Breast epithelium (tissue), 3 donors: ENCODE measurements around the gene ARHGEF19.

Source experiments
- CTCF ChIP-seq, 3 donors: fragments of 450-650 bp; IDR thresholded peaks; one replicate each; pipeline ENCODE4 v1.5.1; 2016 to 2017; ENCODE audit warnings: antibody characterized with exemption in 3 of 3, mild to moderate bottlenecking in 3 of 3, moderate library complexity in 3 of 3
- POLR2A ChIP-seq: fragments of 450-650 bp; IDR thresholded peaks from one replicate; pipeline ENCODE4 v1.6.1; 2016; ENCODE audit warnings: antibody characterized with exemption, mild to moderate bottlenecking, moderate library complexity
- POLR2AphosphoS5 ChIP-seq, 3 donors: sonication (generic); formaldehyde crosslinking; IDR thresholded peaks; one replicate each; pipeline ENCODE4 v1.6.1; 2017; ENCODE audit warnings: antibody characterized with exemption in 3 of 3

GRCh38 chr1:16242556-16243214 lies 30.2 kb upstream of the ARHGEF19 start:
- TF ChIP-seq CTCF (IDR thresholded peaks at IDR 0.05) (no peak), POLR2AphosphoS5 (IDR thresholded peaks at IDR 0.05) (no peak), POLR2A (no peak)
